A673 (cell line): ENCODE results near the gene FAM89A. TPM values are rescaled to one million over a fixed set of nuclear protein-coding genes. Genes with fewer than 3 reads are reported as not detected.

Experiments used
- BruUV-seq: library from RNA; stranded (reverse); fragments of 400-500 nt; replicated peaks from 2 replicates; lab custom pipeline; 2021; lab: Mats Ljungman, UMichigan
- CTCF ChIA-PET: fragments of 300-600 bp; sonication (Branson Sonifier 250); formaldehyde crosslinking; loops from one replicate; lab custom pipeline; 2022; ENCODE audit warnings: antibody characterized with exemption; lab: Charles Lee
- POLR2A ChIA-PET: fragments of 300-600 bp; sonication (Branson Sonifier 250); formaldehyde crosslinking; loops from one replicate; lab custom pipeline; 2022; ENCODE audit warnings: antibody characterized with exemption; ENCODE audit not compliant: low non-redundant PET; lab: Charles Lee
- DNase-seq: peaks from one replicate; pipeline ENCODE4 v3.0.0-alpha.2; 2015; ENCODE audit warnings: low spot score
- H3K27ac ChIP-seq: fragments of 200-600 bp; sonication (generic); 2 replicates; pipeline ENCODE4 v1.5.1; 2016; ENCODE audit warnings: mixed run types, low read depth, mild to moderate bottlenecking, mixed read lengths, antibody characterized with exemption, low read length; ENCODE audit not compliant: poor library complexity, severe bottlenecking
- H3K27me3 ChIP-seq: fragments of 200-600 bp; sonication (generic); replicated peaks from 2 replicates; pipeline ENCODE4 v1.6.1; 2017; ENCODE audit warnings: mixed run types, low read depth, mild to moderate bottlenecking, mixed read lengths, antibody characterized with exemption, low read length; ENCODE audit not compliant: insufficient read depth, poor library complexity
- H3K36me3 ChIP-seq: fragments of 200-600 bp; sonication (generic); 2 replicates; pipeline ENCODE4 v1.6.1; 2016; ENCODE audit warnings: mixed run types, mild to moderate bottlenecking, mixed read lengths, antibody characterized with exemption, low read length; ENCODE audit not compliant: insufficient read depth, poor library complexity, severe bottlenecking
- H3K4me1 ChIP-seq: fragments of 200-600 bp; sonication (generic); 2 replicates; pipeline ENCODE4 v1.6.1; 2017; ENCODE audit warnings: mixed run types, mild to moderate bottlenecking, mixed read lengths, antibody characterized with exemption, low read length; ENCODE audit not compliant: insufficient read depth, poor library complexity, severe bottlenecking
- H3K4me3 ChIP-seq: fragments of 200-600 bp; sonication (generic); 2 replicates; pipeline ENCODE4 v1.5.1; 2016; ENCODE audit warnings: low read depth, mixed run types, mild to moderate bottlenecking, mixed read lengths, low read length; ENCODE audit not compliant: poor library complexity, severe bottlenecking
- H3K9me3 ChIP-seq: fragments of 200-600 bp; sonication (generic); 2 replicates; pipeline ENCODE4 v1.6.1; 2016; ENCODE audit warnings: mixed run types, low read depth, mild to moderate bottlenecking, mixed read lengths, antibody characterized with exemption, low read length; ENCODE audit not compliant: poor library complexity, severe bottlenecking
- EZH2 ChIP-seq: fragments of 200-600 bp; sonication (generic); IDR thresholded peaks from 2 replicates; pipeline ENCODE4 v1.6.1; 2017; ENCODE audit warnings: borderline replicate concordance, low read depth, mild to moderate bottlenecking, mixed read lengths, antibody characterized with exemption, low read length; ENCODE audit not compliant: poor library complexity, severe bottlenecking
- intact Hi-C: fragments of 100-400 bp; cut with micrococcal nuclease; formaldehyde crosslinking; loops from one replicate; pipeline ENCODE4 v1.10.0; 2022; ENCODE audit not compliant: unreplicated experiment
- total RNA-seq: library from RNA; stranded (reverse); gene quantifications from 2 replicates; pipeline ENCODE4 v1.2.3, GENCODE V29; 2021
- TF ChIP-seq, protein P1 (sequence below): fragments of 300-800, 200-600 bp; sonication (generic); conservative IDR thresholded peaks from 2 replicates; pipeline ENCODE4 v1.5.1; 2017; ENCODE audit warnings: low read depth, mild to moderate bottlenecking, antibody characterized with exemption, low read length, moderate library complexity, mixed read lengths

Gene FAM89A
- total RNA-seq, 1 experiment from 2014 or later = 12.1 TPM

GRCh38 chr1:231075020-231075419, 35.0 kb upstream of the FAM89A start:
- no peak for DNase-seq
- H3K27ac ChIP-seq = no peak overlapping the region
- no peaks in the 10 kb centered on the region for H3K27me3 ChIP-seq
- POLR2A ChIA-PET = no interaction called here
- CTCF ChIA-PET = no interaction called here
- TF ChIP-seq, protein P1, sequence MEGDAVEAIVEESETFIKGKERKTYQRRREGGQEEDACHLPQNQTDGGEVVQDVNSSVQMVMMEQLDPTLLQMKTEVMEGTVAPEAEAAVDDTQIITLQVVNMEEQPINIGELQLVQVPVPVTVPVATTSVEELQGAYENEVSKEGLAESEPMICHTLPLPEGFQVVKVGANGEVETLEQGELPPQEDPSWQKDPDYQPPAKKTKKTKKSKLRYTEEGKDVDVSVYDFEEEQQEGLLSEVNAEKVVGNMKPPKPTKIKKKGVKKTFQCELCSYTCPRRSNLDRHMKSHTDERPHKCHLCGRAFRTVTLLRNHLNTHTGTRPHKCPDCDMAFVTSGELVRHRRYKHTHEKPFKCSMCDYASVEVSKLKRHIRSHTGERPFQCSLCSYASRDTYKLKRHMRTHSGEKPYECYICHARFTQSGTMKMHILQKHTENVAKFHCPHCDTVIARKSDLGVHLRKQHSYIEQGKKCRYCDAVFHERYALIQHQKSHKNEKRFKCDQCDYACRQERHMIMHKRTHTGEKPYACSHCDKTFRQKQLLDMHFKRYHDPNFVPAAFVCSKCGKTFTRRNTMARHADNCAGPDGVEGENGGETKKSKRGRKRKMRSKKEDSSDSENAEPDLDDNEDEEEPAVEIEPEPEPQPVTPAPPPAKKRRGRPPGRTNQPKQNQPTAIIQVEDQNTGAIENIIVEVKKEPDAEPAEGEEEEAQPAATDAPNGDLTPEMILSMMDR = no peak
- TF ChIP-seq EZH2 = no peak
- no peaks in the 10 kb centered on the region for H3K36me3 ChIP-seq
- no peaks in the 10 kb centered on the region for H3K9me3 ChIP-seq
- H3K4me1 ChIP-seq = no peaks in the 10 kb centered on the region
- BruUV-seq = no TSS peak
- intact Hi-C loops = no loop called here
- no peak overlapping the region for H3K4me3 ChIP-seq

DNA sequence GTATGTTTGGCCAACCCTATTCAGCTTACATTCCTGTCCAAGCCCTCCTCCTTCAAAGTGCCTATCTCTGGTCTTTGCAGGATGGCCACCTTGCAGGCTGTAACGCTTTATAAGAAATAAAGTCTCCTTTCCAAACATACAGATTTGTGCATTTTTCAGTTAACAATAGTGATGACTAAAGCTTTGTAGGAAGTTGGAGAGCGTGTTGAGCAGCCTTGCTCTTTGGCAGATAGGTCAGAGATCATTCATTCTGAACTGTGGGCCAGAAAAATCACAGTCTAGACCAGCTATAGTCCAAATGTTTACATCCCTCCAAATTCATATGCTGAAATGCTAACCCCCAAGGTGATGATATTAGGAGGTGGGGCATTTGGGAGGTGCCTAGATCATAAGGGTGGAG, 34.0 kb upstream of the FAM89A start:
- intact Hi-C loops = no loop called here
- no peak for DNase-seq
- H3K27ac ChIP-seq = no peak overlapping the region
- POLR2A ChIA-PET = no interaction called here
- H3K9me3 ChIP-seq = no peaks in the 10 kb centered on the region
- no peak for TF ChIP-seq EZH2
- TF ChIP-seq, protein P1 = no peak
- H3K36me3 ChIP-seq = no peaks in the 10 kb centered on the region
- no peaks in the 10 kb centered on the region for H3K27me3 ChIP-seq
- H3K4me3 ChIP-seq = no peak overlapping the region
- H3K4me1 ChIP-seq = no peaks in the 10 kb centered on the region
- CTCF ChIA-PET = no interaction called here
- no TSS peak for BruUV-seq

DNA sequence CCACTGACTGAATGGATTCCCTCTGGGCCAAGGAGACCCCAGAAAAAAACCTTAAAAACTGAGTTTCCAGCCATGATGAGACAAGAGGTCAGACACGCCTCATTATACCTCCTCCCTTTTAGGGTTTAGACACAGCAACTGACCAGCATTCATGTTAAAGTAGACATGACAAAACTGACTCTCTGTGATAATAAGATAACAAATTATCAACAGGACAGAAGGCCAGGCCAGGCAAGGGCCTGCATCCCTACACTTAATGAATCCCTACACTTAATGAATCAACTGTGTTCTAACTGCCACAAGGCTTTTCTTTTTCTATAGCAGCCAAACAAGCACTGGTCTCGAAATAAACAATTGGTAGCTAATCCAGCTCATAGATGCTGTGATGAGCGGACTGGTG, 33.3 kb upstream of the FAM89A start:
- Histone ChIP-seq H3K27me3 (no peaks in the 10 kb centered on the region), H3K27ac (no peak overlapping the region), H3K9me3 (no peaks in the 10 kb centered on the region), H3K4me3 (no peak overlapping the region), H3K36me3 (no peaks in the 10 kb centered on the region), H3K4me1 (no peaks in the 10 kb centered on the region)
- no TSS peak for BruUV-seq
- TF ChIP-seq, protein P1 = no peak
- no peak for TF ChIP-seq EZH2
- ChIA-PET CTCF (no interaction called here), POLR2A (no interaction called here)
- no peak for DNase-seq
- intact Hi-C loops = no loop called here
